Stomach (tissue), 4 donors: ENCODE results near the gene ANAPC10.

Experiments used
- POLR2A ChIP-seq, 4 donors: fragments of 450-650 bp; IDR thresholded peaks; one replicate each; pipeline ENCODE4 v1.6.1; 2016; ENCODE audit warnings: antibody characterized with exemption in 4 of 4, control low read depth in 2 of 4, mild to moderate bottlenecking in 1 of 4, moderate library complexity in 1 of 4
- POLR2AphosphoS5 ChIP-seq, 3 donors: sonication (generic); formaldehyde crosslinking; IDR thresholded peaks; one replicate each; pipeline ENCODE4 v1.6.1; 2016; ENCODE audit warnings: antibody characterized with exemption in 3 of 3
- TF ChIP-seq, protein P1 (sequence below), 7 experiments: fragments of 450-650 bp in 4 of 7; fragments of 200-600 bp in 3 of 7; sonication (generic) in 3 of 7; IDR thresholded peaks; one replicate each; pipeline ENCODE4 v1.5.1; 2016 to 2019; ENCODE audit warnings: antibody characterized with exemption in 7 of 7, control low read depth in 2 of 7, mild to moderate bottlenecking in 1 of 7

DNA sequence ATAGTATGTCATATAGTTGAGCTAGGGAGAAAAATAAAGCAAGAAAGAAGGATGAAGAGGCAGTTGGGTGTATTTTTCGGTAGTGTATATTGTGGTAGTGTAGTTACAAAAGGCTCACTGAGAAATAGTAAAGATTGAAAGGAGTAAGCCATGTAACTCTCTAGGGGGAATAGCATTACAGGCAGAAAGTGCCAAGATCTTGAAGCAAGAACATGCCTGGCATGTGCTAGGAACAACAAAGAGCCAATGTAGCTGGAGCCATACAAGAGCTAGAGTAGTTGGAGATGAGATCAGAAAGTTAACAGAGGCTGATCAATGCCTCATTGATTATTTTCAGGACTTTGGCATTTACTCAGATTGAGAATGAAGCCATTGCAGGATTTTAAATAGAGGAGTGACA, 3.1 kb upstream of the ANAPC10 start:
- TF ChIP-seq, protein P1, sequence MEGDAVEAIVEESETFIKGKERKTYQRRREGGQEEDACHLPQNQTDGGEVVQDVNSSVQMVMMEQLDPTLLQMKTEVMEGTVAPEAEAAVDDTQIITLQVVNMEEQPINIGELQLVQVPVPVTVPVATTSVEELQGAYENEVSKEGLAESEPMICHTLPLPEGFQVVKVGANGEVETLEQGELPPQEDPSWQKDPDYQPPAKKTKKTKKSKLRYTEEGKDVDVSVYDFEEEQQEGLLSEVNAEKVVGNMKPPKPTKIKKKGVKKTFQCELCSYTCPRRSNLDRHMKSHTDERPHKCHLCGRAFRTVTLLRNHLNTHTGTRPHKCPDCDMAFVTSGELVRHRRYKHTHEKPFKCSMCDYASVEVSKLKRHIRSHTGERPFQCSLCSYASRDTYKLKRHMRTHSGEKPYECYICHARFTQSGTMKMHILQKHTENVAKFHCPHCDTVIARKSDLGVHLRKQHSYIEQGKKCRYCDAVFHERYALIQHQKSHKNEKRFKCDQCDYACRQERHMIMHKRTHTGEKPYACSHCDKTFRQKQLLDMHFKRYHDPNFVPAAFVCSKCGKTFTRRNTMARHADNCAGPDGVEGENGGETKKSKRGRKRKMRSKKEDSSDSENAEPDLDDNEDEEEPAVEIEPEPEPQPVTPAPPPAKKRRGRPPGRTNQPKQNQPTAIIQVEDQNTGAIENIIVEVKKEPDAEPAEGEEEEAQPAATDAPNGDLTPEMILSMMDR (IDR thresholded peaks at IDR 0.05): no peak
- TF ChIP-seq POLR2A (IDR thresholded peaks at IDR 0.05) (no peak), POLR2AphosphoS5 (IDR thresholded peaks at IDR 0.05) (no peak)
